ENCODE results near the gene U2AF2.

DNA sequence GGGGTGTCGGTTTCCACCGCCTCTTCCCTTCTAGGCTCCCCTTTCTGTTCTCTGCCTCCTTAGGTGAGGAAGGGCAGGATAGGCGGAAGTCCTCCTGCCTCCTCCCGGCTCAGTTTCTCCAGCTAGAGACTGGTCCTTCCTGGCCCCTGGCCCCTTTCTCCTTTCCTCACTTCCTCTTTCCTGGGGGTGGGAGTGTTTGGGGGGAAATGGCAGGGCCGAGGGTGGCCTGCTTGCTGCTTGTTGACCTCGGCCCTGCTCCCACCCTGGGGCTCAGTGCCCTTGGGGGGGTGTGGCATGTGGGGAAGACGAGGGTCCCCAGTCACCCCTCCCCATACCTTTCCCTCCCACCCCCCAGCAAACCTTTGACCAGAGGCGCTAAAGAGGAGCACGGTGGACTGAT is 5.0 kb downstream of the U2AF2 start:
- TF ChIP-seq RFX5 (IDR thresholded peaks at IDR 0.05; ENCODE audit: low read length) (no peak), CTCF (IDR thresholded peaks at IDR 0.05) (no peak), EP300 (IDR thresholded peaks at IDR 0.05; ENCODE audit: borderline replicate concordance in 1 of 2, low read depth in 1 of 2, low read length in 1 of 2) (no peak), SMC3 (IDR thresholded peaks at IDR 0.05; ENCODE audit: low read depth, low read length) (no peak), NRF1 (IDR thresholded peaks at IDR 0.05; ENCODE audit: low read depth, low read length) (no peak), RCOR1 (IDR thresholded peaks at IDR 0.05; ENCODE audit: low read length) (no peak), ELF1 (IDR thresholded peaks at IDR 0.05) (no peak), GABPA (IDR thresholded peaks at IDR 0.05; ENCODE audit: low read depth) (no peak), EZH2phosphoT487 (IDR thresholded peaks at IDR 0.05; ENCODE audit: borderline replicate concordance, low read depth) (no peak), GATA2 (CRISPR knock-in tag; IDR thresholded peaks at IDR 0.05) (no peak), SIN3A (IDR thresholded peaks at IDR 0.05; ENCODE audit: borderline replicate concordance, low read depth, low read length) (no peak), POLR2AphosphoS5 (IDR thresholded peaks at IDR 0.05; ENCODE audit: low read depth, low read length) (no peak)
- TF ChIP-seq, protein P1, sequence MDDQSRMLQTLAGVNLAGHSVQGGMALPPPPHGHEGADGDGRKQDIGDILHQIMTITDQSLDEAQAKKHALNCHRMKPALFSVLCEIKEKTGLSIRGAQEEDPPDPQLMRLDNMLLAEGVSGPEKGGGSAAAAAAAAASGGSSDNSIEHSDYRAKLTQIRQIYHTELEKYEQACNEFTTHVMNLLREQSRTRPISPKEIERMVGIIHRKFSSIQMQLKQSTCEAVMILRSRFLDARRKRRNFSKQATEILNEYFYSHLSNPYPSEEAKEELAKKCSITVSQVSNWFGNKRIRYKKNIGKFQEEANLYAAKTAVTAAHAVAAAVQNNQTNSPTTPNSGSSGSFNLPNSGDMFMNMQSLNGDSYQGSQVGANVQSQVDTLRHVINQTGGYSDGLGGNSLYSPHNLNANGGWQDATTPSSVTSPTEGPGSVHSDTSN (IDR thresholded peaks at IDR 0.05) = no peak
